Bronchial epithelial cell (primary cell): ENCODE results near the gene TMPRSS6. TPM values are rescaled to one million over a fixed set of nuclear protein-coding genes. Genes with fewer than 3 reads are reported as not detected.

Experiments
- DNase-seq: peaks from one replicate; pipeline ENCODE4 v3.0.0-alpha.2; 2010; ENCODE audit warnings: low read depth
- FAIRE-seq: peaks from 2 replicates; lab custom pipeline; 2011; peaks lifted over from hg19 to GRCh38; lab: Jason Lieb, UNC
- H3K27me3 ChIP-seq: 2 replicates; pipeline ENCODE4 v1.5.1; 2011; ENCODE audit warnings: low read length; ENCODE audit not compliant: control insufficient read depth, insufficient read depth
- H3K36me3 ChIP-seq: 2 replicates; pipeline ENCODE4 v1.5.1; 2011; ENCODE audit warnings: low read length; ENCODE audit not compliant: control insufficient read depth, insufficient read depth
- H3K4me3 ChIP-seq: 2 replicates; pipeline ENCODE4 v1.5.1; 2011; ENCODE audit warnings: mild to moderate bottlenecking, low read depth, low read length, control low read depth
- total RNA-seq: library from RNA; depleted of rRNA; stranded (reverse); fragments of >200 nt; gene quantifications from 2 replicates; pipeline ENCODE4 v1.2.1, GENCODE V29; 2014
- TF ChIP-seq, protein P1 (sequence below): IDR thresholded peaks from 2 replicates; pipeline ENCODE4 v1.5.1; 2011; ENCODE audit warnings: mild to moderate bottlenecking, moderate library complexity, low read length, control low read depth, inconsistent platforms; ENCODE audit not compliant: insufficient read depth, severe bottlenecking

TMPRSS6 gene
- total RNA-seq, 1 donor from 2014 or later, result not detected

GRCh38 chr22:37126383-37126782 is 16.9 kb upstream of the TMPRSS6 start:
- no peaks in the 10 kb centered on the region for H3K36me3 ChIP-seq
- H3K27me3 ChIP-seq, result no peaks in the 10 kb centered on the region
- TF ChIP-seq, protein P1, sequence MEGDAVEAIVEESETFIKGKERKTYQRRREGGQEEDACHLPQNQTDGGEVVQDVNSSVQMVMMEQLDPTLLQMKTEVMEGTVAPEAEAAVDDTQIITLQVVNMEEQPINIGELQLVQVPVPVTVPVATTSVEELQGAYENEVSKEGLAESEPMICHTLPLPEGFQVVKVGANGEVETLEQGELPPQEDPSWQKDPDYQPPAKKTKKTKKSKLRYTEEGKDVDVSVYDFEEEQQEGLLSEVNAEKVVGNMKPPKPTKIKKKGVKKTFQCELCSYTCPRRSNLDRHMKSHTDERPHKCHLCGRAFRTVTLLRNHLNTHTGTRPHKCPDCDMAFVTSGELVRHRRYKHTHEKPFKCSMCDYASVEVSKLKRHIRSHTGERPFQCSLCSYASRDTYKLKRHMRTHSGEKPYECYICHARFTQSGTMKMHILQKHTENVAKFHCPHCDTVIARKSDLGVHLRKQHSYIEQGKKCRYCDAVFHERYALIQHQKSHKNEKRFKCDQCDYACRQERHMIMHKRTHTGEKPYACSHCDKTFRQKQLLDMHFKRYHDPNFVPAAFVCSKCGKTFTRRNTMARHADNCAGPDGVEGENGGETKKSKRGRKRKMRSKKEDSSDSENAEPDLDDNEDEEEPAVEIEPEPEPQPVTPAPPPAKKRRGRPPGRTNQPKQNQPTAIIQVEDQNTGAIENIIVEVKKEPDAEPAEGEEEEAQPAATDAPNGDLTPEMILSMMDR, result no peak
- FAIRE-seq (no peak), DNase-seq (no peak)
- no peak overlapping the region for H3K4me3 ChIP-seq

GRCh38 chr22:37123649-37124048 is 14.1 kb upstream of the TMPRSS6 start:
- FAIRE-seq (no peak), DNase-seq (no peak)
- H3K4me3 ChIP-seq, result no peak overlapping the region
- TF ChIP-seq, protein P1, result no peak
- no peaks in the 10 kb centered on the region for H3K36me3 ChIP-seq
- no peaks in the 10 kb centered on the region for H3K27me3 ChIP-seq

DNA sequence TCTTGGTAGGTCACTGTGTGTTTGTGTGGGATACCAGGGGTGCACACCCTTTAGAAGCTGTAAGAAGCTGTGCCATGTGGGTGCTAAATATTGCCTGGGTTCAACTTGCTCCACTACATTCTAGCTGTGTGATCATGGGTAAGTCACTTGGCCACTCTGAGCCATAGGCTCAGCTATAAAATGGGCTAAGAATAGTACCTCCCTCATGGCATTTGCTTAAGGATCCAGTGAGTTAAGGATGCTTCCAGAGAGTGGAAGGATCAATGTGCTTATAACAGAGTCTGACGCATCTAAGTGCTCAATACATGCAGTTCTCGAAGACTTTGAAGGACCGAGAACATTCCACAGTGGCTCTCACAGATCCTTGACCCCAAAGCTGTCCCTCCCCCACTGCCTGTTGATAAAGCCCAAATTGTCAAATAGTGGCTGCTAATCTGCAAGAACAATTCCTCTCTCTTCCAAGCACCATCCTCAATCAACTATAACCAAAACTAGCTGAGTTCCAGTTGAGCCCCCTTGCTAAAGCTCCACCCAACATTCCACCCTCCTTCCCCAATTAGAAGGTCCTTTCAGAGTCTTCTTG is 13.2 kb upstream of the TMPRSS6 start:
- Histone ChIP-seq H3K36me3 (no peaks in the 10 kb centered on the region), H3K4me3 (no peak overlapping the region), H3K27me3 (no peaks in the 10 kb centered on the region)
- TF ChIP-seq, protein P1, result no peak
- FAIRE-seq (peak; percentile 75), DNase-seq (no peak)

- Histone ChIP-seq H3K4me3 (no peak overlapping the region), H3K27me3 (peaks cover 2% of the 10 kb centered on the region), H3K36me3 (no peaks in the 10 kb centered on the region)
- TF ChIP-seq, protein P1, result no peak
- DNase-seq (peak; percentile 94), FAIRE-seq (no peak)
Measured at GRCh38 chr22:37121887-37122591, 12.5 kb upstream of the TMPRSS6 start.

DNA sequence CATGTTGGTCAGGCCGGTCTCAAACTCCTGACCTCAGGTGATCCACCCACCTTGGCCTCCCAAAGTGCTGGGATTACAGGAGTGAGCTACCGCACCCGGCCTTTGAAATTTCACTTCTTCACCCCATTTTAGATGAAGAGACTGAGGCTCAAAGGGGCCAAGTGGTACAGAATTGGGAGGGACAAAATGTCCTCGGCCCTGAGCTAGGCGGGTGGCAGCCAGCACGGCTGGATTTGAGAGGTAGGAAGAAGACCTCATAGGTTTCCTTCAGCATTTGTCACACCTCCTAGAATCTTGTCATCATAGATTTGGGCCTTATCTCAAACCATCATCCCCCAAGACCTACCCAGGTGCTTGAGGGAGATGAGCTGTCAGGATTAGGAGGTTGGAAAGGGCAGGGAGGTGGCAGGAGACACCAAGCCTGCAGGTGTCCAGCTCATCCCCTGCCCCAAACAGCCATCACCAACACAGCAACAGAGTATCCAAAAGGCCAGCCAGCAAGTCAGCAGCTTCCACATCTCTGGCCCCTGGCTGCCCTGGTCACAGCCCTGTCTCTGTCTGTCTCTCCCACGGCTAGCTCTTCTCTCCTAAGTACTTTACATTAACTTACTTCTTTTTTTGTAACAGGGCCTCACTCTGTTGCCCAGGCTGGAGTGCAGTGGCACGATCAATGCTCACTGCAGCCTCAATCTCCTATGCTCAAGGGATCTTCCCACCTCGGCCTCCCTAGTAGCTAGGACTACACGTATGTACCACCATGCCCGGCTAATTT is 11.2 kb upstream of the TMPRSS6 start:
- DNase-seq, result no peak
- no peak for FAIRE-seq
- Histone ChIP-seq H3K27me3 (peaks cover 2% of the 10 kb centered on the region), H3K4me3 (no peak overlapping the region), H3K36me3 (no peaks in the 10 kb centered on the region)
- TF ChIP-seq, protein P1, result no peak
